NCI-H82 (cell line): ENCODE data around the gene CCNG1.
"Not testable (repeated sequence)": the region's sequence is repeated elsewhere in the genome, so short reads cannot be mapped to it uniquely, and the experiment has no call there.

ENCODE experiments used
- DNase-seq: peaks from one replicate; lab custom pipeline; 2025; lab: John Stamatoyannopoulos, UW

Gene CCNG1

GRCh38 chr5:163437309-163438182, at the start of gene CCNG1:
TSS of gene CCNG1 (plus strand) at chr5:163437595. CDS start at chr5:163439257, 1,662 bp downstream.
- peak; percentile 98 for DNase-seq

- no peak for DNase-seq
Observed at GRCh38 chr5:163395792-163396191, 41.6 kb upstream of the CCNG1 start.

GRCh38 chr5:163396818-163397340, 40.5 kb upstream of the CCNG1 start:
- not testable (repeated sequence) for DNase-seq

GRCh38 chr5:163397354-163397753, 40.0 kb upstream of the CCNG1 start:
- DNase-seq: no peak

GRCh38 chr5:163399923-163400322, 37.5 kb upstream of the CCNG1 start:
- no peak for DNase-seq

- peak; percentile 63 for DNase-seq
Observed at GRCh38 chr5:163401271-163401670, 36.1 kb upstream of the CCNG1 start.

GRCh38 chr5:163402007-163402406, 35.4 kb upstream of the CCNG1 start:
- no peak for DNase-seq

- no peak for DNase-seq
Observed at GRCh38 chr5:163404364-163405173, 32.8 kb upstream of the CCNG1 start.

- no peak for DNase-seq
Observed at GRCh38 chr5:163407034-163407655, 30.2 kb upstream of the CCNG1 start.

- peak; percentile 61 for DNase-seq
Observed at GRCh38 chr5:163408311-163408923, 29.0 kb upstream of the CCNG1 start.

- no peak for DNase-seq
Observed at GRCh38 chr5:163409384-163409783, 28.0 kb upstream of the CCNG1 start.

GRCh38 chr5:163410505-163410904, 26.9 kb upstream of the CCNG1 start:
- DNase-seq: no peak

GRCh38 chr5:163415673-163416072, 21.7 kb upstream of the CCNG1 start:
- not testable (repeated sequence) for DNase-seq

- DNase-seq: no peak
Observed at GRCh38 chr5:163424836-163425235, 12.6 kb upstream of the CCNG1 start.

GRCh38 chr5:163426128-163426527, 11.3 kb upstream of the CCNG1 start:
- DNase-seq: not testable (repeated sequence)

GRCh38 chr5:163432544-163432943, 4.9 kb upstream of the CCNG1 start:
- DNase-seq: no peak

GRCh38 chr5:163433271-163433670, 4.1 kb upstream of the CCNG1 start:
- DNase-seq: no peak

GRCh38 chr5:163434401-163434866, 3.0 kb upstream of the CCNG1 start:
- no peak for DNase-seq

GRCh38 chr5:163436515-163436914, 880 bp upstream of the CCNG1 start:
- DNase-seq: peak; percentile 55

- DNase-seq: no peak
Observed at GRCh38 chr5:163437011-163437308, 435 bp upstream of the CCNG1 start.

GRCh38 chr5:163439092-163439425, 1.7 kb downstream of the CCNG1 start:
- DNase-seq: peak; percentile 68

- no peak for DNase-seq
Observed at GRCh38 chr5:163440954-163441353, 3.6 kb downstream of the CCNG1 start.
